DOHH2 (cell line): ENCODE results near the gene KIAA1328.

ENCODE experiments used
- CTCF ChIP-seq: fragments of 200-600 bp; sonication (generic); IDR thresholded peaks from one replicate; pipeline ENCODE4 v1.5.1; 2014; ENCODE audit warnings: antibody characterized with exemption, mild to moderate bottlenecking, low read depth, low read length; ENCODE audit not compliant: poor library complexity, severe bottlenecking
- EZH2phosphoT487 ChIP-seq: fragments of 200-600 bp; sonication (generic); IDR thresholded peaks from 2 replicates; pipeline ENCODE4 v1.6.1; 2017; ENCODE audit warnings: borderline replicate concordance, mild to moderate bottlenecking, antibody characterized with exemption, low read length, moderate library complexity, mixed read lengths

GRCh38 chr18:36819621-36820020 is 9.3 kb upstream of the KIAA1328 start:
- no peak for TF ChIP-seq EZH2phosphoT487
- TF ChIP-seq CTCF = no peak
